Fibroblast of the conjunctiva (primary cell): Measurements from ENCODE around the gene CCDC24.

Experiments
- DNase-seq: peaks from one replicate; pipeline ENCODE4 v3.0.0-alpha.2; 2010; ENCODE audit warnings: low read depth

The CCDC24 gene

DNA sequence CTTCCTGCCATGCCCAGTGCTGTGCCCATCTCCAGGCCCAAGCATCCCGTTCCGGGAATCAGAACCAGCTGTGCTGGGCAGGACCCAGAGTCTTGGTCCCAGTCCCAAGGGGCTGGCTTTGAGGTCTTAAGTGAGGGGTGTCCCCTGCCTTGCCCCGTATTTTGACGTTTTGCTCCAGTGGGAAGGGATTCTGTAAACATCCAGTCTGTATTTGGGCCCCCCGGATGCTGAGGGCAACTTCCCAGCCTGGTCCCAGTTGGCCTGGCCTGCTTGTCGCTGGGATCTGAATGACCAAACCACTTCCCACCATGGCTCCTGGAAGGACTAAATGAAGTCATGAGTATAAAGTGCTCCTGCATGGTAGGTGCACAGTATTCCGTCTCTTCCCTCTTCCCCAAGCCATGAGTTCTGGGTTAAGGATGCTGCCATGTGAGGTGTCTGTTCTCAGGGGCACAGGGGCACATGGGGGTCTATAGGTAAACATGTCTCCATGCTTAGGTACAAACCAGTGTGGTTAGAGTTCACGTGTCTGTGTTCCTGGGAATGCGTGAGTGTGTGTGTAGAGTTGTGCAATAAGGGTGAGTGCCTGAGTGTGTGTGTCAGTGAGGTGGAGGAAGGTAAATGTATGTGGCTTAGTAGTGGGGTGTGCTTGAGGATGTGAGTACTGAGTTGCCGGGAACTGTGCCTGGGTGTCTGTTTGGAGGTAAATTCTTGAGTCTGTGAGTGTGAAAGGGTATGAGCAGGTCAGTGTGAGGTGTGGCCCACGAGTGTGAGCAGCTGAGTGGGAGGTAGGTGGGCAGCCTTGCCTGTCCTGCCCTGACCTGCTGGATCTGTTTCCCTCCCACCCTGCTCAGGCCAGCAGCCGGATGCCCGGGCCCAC is 10.9 kb upstream of the CCDC24 start:
- no peak for DNase-seq

DNA sequence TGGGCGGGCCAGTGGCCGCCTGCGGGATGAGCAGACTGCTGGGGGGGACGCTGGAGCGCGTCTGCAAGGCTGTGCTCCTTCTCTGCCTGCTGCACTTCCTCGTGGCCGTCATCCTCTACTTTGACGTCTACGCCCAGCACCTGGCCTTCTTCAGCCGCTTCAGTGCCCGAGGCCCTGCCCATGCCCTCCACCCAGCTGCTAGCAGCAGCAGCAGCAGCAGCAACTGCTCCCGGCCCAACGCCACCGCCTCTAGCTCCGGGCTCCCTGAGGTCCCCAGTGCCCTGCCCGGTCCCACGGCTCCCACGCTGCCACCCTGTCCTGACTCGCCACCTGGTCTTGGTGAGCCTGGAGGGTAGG is 10.3 kb upstream of the CCDC24 start:
- DNase-seq, result no peak

DNA sequence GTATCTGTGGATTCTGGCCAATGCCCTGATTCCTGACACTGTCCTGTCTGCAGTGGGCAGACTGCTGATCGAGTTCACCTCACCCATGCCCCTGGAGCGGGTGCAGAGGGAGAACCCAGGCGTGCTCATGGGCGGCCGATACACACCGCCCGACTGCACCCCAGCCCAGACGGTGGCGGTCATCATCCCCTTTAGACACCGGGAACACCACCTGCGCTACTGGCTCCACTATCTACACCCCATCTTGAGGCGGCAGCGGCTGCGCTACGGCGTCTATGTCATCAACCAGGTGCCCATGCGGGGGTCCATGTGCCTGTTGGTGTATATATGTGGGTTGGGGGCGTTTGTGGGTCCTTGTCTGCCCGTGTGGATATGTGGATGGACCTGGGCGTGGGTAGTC is 9.8 kb upstream of the CCDC24 start:
- DNase-seq, result no peak

DNA sequence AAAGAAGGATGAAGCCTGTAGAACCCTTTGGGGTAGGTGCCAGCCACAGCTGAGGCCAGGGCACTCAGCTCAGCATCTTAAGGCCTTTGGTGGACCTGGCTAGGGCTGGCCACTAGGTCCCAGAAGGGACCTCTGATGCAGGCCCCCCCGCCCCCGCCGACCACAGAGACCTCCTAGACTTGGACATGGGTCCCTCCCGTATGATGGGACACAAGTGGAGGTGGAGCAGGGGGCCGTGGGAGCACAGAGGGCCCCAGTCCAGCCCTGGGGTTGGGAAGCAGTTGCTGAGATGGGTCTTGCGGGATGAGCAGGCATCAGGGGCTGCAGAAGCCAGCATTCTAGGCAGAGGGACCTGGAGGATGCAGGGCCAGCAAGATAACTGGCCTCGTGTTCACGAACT is 9.2 kb upstream of the CCDC24 start:
- DNase-seq, result no peak

DNA sequence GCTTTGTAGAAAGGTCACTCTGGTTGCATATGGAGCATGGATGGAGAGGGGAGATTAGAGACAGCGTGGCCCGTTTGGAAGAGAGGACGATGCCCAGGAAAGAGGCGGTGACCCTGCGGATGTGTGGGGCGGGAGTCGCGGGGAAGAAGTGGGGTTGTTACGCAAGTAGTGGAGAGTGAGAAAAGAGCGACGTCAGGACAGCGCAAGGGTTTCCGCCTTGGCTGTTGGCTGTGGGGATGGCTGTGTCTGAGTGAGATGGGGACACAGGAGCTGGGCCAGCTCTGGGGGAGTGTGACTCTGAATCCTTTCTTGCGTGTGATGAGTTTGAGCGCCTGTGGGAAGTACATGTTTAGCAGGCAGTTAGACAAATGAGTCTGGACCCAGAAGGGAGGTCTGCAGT is 8.6 kb upstream of the CCDC24 start:
- no peak for DNase-seq

DNA sequence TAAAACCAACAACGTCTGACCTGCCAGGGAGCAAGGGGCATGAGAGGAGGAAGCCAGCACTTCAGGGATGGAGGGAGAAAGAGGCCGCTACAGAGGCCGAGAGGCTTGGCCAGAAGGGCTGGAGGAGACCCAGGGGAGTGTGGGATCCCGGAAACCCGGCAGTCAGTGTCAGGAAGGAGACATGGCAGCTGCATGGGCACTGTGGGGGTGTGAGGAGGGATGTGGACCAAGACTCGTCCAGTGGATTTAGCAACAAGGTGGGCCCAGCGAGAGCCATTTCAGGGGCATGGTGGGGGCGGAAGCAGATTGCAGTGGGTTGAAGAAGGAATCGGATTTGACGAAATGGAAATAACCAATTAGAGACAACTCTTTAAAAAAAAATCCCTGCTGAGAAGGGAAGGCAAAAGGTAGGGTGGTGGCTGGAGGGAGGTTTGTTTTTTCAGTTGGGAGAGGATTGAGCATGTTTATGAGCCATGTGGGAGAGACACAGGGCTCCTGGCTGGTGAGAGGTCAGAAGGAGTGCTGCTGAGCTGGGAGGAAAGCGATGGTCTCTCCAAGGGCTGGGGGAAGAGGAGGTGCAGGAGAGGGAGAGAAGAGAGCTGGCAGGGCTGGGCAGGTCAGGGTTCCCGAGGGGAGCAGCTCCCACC is 8.0 kb upstream of the CCDC24 start:
- DNase-seq, result no peak

DNA sequence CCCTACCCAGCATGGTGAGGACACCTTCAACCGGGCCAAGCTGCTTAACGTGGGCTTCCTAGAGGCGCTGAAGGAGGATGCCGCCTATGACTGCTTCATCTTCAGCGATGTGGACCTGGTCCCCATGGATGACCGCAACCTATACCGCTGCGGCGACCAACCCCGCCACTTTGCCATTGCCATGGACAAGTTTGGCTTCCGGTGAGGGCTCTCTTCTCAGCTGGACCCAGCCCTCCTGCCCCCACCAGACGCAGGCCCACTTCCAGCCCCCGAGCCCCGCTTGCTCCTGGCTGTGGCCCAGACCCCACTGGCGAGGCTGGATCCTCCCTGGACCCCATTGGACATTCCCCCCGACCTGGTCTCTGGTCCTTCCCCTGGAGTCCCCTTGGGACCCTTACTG is 6.5 kb upstream of the CCDC24 start:
- no peak for DNase-seq

DNA sequence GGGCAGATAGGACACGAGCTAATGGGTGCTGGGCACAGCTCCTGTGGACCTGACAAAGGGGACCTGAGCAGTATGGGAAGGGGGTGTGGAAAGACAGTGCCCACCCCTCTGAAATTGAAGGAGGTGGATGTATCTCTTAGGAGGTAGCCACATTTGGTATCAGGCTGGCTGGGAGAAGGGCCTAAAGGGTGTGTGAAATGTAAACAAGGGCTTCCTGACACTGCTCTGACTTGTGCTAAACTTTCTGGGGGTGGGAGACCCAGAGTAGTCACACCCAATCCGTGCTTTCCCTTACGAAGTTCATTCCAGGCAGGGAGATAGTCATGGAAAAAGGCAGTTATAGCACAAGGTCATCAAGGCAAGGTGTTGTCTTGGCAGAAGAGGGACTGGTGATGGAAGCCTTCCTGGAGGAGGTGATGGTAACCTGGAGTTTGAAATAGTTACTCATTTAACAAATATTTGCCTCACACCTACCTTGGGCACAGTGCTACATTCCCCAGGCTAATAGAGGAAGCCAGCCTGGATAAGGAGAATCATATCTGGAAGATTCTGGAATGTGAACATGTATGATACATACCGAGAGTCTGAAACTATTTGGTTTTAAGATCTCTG is 5.3 kb upstream of the CCDC24 start:
- DNase-seq, result no peak

DNA sequence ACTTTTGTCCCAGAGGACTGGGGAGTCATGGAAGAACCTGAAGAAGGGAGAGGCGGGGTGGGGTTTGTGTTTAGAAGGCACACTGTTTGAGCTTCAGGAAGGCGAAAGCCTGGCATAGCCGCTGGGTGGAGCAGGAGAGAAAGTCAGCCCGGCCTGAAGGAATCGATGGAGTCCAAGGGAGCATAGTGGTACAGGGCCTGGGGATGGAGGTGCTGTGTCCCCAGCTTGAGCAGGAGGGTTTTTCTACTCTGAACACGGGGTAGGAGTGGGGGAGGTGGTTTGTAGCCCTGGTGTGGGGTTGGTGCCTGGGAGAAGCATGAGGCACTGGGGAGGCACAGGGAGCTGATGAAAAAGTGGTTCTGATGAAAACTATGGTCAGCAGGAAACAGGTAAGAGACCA is 4.7 kb upstream of the CCDC24 start:
- DNase-seq, result no peak

DNA sequence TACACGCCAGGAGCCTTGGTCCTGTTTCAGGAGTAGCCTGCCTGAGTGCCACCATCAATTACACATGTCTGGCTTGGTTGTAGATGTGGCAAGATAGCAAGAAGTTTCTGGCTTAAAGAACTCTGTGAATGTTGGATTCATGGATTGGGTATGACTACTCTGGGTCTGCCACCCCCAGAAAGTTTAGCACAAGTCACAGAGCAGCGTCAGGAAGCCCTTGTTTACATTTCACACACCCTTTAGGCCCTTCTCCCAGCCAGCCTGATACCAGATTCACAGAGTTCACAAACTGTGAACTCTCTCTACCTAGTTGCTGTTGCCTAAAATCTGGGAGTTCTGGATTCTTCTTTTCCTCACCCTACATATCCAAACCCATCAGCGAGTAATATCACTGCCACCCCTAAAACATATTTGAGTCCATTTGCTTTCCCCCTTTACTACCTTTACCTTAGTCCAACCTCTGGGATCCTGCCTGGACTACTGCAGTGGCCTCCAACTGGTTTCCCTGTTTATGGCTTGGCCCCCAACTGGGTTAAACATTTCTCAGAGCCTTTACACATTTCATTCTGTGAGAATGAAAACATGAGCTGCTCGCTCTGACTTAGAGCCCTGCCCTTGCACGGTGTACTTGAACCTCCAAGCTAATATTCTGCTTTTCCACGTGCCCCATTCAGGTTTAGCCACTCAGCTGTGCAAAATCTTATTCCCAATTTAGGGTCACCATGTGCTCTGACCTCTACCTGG is 4.1 kb upstream of the CCDC24 start:
- DNase-seq, result no peak

DNA sequence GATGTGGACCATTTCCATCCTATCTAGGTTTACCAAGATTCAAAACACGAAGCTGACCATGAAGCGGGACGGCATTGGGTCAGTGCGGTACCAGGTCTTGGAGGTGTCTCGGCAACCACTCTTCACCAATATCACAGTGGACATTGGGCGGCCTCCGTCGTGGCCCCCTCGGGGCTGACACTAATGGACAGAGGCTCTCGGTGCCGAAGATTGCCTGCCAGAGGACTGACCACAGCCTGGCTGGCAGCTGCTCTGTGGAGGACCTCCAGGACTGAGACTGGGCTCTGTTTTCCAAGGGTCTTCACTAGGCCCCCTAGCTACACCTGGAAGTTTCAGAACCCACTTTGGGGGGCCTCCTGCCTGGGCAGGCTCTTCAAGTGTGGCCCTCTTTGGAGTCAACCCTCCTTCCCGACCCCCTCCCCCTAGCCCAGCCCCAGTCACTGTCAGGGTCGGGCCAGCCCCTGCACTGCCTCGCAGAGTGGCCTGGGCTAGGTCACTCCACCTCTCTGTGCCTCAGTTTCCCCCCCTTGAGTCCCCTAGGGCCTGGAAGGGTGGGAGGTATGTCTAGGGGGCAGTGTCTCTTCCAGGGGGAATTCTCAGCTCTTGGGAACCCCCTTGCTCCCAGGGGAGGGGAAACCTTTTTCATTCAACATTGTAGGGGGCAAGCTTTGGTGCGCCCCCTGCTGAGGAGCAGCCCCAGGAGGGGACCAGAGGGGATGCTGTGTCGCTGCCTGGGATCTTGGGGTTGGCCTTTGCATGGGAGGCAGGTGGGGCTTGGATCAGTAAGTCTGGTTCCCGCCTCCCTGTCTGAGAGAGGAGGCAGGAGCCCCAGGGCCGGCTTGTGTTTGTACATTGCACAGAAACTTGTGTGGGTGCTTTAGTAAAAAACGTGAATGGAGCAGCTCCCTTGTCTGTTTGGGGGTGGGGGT is 864 bp upstream of the CCDC24 start:
- no peak for DNase-seq

DNA sequence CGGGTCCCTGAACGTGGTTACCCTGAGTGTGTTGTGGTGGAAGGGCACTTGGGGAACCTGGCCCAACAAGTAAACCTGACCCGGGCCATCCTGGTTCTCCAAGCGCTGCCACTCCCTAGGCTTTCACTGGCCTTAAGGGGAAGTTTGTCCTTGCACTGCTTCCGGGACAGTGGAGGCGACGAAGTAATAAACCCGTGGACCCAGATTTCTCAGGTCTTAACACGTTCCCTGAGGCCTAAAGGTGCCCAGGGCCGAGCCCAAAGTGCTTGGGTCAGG is 261 bp upstream of the CCDC24 start:
- DNase-seq, result no peak

DNA sequence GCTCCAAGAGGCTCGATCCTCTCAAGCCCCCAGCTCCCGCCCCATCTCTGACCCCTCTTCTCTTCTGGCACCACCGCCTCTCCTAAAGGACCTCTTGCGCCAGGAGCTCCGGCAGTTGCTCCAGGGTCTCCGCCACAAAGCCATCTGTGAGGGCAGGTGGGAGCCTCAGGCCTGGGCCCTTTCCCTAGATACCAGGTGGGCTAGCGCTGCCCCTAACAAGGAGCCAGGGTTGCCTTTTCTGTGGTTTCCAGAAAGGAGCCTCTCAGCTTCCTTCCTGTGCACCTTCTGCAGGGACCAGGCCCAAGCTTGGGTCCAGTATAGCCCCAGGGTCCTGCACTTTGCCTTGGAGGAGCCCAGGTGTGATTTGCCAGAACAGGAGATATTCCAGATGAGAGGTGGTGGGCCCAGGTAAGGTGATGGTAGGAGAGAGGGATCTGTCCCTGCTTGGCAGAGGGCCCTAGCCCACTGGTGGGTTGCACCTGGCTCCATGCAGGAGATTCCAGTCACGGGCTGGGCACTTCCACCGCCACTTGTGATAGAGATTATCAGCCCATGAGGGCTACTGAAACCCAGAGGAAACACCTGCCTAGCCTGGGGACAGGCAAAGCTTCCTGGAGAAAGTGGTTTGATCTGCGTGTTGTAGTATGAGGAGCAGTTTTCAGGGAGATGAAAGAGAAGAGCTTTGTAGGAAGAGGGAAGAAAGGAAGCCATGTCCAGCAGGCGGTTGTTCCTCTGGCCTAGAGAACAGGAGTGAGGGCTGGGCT is 1.0 kb downstream of the CCDC24 start:
- no peak for DNase-seq

DNA sequence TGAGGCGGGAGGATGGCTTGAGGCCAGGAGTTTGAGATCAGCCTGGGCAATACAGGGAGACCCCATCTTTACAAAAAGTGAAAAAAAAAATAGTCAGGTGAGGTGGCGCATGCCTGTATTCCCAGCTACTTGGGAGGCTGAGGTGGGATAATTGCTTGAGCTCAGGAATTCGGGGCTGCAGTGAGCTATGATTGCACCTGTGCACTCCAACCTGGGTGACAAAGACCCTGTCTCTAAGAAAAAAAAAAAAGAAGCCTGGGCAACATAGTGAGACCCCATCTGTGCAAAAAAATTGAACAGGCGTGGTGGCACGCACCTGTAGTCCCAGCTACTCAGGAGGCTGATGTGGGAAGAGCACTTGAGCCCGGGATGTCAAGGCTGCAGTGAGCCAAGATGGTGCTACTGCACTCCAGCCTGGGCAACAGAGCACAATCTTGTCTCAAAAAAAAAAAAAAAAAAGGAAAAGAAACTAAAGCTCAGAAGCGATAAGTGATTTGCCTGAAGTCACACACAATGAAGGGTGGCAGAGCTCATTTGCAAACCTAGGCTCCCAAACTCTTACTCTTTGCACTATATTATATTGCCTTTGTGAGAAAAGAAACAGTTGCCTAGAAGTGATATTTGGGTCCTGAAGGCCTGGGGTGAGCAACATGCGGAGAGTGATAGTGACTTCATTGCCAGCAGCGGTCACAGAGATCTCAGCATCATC is 2.0 kb downstream of the CCDC24 start:
- no peak for DNase-seq

DNA sequence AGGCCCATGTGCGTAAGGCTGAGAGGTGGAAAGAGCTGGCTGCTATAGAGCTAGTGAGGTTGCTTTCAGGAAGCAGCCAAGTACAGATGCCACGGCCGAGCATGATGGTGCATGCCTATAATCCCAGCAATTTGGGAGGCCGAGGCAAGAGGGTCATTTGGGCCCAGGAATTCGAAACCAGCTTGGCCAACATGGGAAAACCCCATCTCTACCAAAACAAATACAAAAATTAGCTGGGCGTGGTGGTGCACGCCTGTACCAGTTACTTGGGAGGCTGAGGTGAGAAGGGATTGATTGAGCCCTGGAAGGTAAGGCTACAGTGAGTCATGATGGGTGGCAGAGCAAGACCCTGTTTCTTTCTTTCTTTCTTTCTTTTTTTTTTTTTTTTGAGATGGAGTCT is 2.7 kb downstream of the CCDC24 start:
- DNase-seq, result no peak

DNA sequence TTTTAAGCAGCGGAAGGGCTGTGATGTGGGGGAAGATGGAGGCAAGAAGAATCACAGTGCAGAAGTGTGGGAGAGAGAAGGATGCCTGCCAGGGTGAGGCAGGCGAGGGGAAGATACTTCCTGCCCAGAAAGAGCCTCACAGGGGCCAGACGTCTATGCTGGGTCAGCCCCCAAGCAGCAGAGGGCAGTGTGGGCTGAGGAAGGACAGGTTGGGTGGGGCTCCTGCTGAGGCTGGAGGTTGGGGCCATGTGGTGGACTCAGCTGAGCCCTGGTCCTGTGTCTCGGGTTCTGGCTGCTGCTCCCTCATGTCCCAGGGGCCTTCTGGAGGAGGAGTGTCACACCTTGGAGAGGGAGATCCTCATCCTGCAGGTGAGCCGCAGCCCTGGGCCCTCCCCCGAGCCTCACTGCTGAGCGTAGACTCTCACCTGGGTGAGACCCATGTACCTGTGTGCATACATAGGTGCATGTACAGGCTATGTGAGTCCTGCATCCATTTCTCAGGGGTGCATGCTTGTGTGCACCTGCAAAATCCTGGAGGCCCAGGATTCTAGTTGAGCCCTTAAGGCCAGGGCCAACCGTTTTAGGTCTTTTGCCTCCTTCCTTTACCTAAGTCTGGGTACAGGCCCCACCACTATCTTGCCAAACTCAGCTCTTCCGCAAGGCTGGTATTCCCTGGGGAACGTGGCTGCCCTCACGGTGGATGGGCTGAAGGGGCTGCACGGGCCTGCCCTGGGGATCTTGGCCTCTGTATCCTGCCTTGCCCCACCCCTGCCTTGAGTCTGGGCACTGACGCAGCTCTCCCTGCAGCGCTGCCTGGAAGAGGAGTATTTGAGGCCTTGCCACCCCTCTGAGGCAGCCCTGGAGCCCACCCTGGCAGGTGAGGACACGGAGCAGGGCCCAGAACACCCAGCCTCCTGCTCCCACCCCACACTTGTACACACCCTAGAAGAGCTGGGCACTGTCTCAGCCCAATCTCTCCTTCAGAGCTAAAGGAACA is 3.7 kb downstream of the CCDC24 start:
- DNase-seq, result no peak

DNA sequence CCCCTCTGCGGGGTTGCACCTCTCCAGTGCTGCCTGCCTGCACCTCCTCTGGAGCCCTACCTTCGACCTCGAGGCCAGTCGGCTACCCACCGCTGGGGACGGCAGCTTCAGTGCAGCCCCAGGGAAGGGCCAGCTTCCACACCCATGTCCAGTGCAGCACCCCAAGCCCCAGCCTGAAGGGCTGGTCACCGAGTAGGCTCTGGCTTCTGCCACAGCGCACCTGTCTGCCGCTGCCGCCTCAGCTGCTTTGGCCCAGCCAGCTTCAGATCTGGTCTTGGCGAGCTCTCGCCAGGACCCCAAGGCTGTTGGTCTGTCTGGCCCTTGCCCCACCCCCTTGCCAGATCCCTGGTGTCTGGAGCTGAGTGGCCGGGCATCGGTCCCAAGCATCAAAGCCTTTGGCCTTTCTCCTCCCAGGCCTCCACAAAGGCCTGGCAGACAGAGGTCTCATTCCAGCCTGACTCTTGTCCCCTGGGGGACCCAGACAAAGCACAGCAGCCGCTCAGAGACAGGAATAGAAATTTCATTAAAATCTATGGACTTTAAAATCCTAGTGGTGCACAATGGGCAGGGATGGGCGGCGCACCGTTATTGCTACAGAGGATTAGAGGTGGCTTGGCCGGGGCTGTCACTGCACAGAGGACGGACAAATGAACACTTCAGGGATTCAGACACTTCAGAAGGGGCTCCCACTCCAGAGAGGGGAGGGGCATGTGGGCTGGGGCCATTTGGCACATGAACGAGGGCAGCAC is 4.8 kb downstream of the CCDC24 start:
- DNase-seq, result no peak

DNA sequence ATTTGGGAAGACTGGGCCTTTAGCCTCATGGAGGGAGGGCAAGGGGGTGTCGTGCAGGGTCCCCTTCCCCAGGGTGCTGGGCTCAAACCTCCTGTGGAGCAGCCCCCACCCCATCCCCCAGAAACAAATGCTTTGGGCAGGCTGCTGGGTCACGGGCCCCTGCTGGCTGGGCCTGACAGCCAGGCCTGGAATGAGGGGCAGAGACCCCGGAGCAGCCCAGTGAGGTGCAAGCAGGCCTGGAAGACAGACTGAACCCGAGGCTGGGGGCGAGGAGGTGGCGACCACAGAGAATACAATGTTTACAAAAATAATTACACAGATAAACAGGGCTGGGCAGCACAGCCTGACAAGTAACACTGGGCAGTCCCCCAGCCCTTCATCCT is 5.3 kb downstream of the CCDC24 start:
- DNase-seq, result no peak
